GM10266 (cell line): ENCODE results near the gene CDH12.
"Not testable (repeated sequence)": the region's sequence is repeated elsewhere in the genome, so short reads cannot be mapped to it uniquely, and the experiment has no call there.

Experiments used
- DNase-seq: peaks from one replicate; pipeline ENCODE4 v3.0.0; 2012; ENCODE audit errors: extremely low spot score
- TF ChIP-seq, protein P1 (sequence below): IDR thresholded peaks from 2 replicates; pipeline ENCODE4 v1.5.1; 2012; ENCODE audit warnings: mild to moderate bottlenecking, low read depth; ENCODE audit not compliant: control insufficient read depth, insufficient read depth; ENCODE audit errors: missing control alignments

CDH12 gene

GRCh38 chr5:22776285-22776684, 76.9 kb downstream of the CDH12 start:
- TF ChIP-seq, protein P1, sequence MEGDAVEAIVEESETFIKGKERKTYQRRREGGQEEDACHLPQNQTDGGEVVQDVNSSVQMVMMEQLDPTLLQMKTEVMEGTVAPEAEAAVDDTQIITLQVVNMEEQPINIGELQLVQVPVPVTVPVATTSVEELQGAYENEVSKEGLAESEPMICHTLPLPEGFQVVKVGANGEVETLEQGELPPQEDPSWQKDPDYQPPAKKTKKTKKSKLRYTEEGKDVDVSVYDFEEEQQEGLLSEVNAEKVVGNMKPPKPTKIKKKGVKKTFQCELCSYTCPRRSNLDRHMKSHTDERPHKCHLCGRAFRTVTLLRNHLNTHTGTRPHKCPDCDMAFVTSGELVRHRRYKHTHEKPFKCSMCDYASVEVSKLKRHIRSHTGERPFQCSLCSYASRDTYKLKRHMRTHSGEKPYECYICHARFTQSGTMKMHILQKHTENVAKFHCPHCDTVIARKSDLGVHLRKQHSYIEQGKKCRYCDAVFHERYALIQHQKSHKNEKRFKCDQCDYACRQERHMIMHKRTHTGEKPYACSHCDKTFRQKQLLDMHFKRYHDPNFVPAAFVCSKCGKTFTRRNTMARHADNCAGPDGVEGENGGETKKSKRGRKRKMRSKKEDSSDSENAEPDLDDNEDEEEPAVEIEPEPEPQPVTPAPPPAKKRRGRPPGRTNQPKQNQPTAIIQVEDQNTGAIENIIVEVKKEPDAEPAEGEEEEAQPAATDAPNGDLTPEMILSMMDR, result no peak
- DNase-seq, result no peak

- DNase-seq, result not testable (repeated sequence)
These were observed 78.9 kb downstream of the CDH12 start for GRCh38 chr5:22774214-22774613.

- DNase-seq, result no peak
- TF ChIP-seq, protein P1, result no peak
These were observed 88.4 kb downstream of the CDH12 start for GRCh38 chr5:22764736-22765135.

GRCh38 chr5:22757776-22758175, 95.4 kb downstream of the CDH12 start:
- TF ChIP-seq, protein P1, result no peak
- DNase-seq, result no peak

DNA sequence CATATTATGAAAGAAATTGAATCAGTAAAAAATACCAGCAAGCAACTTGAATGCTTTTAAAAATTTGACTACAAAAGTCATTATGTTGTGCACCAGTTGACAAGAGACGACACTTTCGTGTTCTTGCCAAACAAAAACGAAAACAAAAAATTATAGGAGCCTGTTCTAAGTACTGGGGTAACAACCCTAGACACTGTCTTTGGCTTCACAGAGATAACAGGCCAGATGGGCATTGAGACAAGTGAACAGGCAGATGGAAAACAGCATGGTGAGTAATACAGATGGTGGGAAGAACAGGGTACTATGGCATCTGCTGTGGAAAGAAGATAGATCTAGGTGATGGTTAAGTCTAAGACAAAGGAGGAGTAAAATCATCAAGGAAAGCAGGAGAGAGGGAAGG, 99.0 kb downstream of the CDH12 start:
- TF ChIP-seq, protein P1, result no peak
- no peak for DNase-seq

GRCh38 chr5:22751536-22751935, 101.6 kb downstream of the CDH12 start:
- no peak for DNase-seq
- TF ChIP-seq, protein P1, result no peak

GRCh38 chr5:22736443-22737003, 116.6 kb downstream of the CDH12 start:
- DNase-seq, result no peak
- TF ChIP-seq, protein P1, result no peak

DNA sequence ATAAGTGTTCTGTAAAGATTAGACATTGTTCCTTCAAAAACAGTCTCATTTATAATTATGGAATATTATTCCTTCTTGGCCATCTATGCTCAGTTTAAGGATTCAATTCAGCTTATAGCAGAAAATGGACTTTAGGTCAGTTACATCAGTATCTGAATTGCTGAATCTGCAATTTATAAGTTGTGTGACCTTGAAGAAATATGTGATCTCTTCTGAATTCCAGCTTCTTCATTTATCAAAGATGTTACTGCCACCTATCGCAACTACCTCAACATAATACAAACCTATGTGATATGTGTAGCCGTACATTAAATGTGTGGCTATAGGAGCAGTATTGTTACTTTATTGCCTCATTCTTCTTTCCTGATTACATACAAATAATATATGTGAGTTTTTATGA, 118.2 kb downstream of the CDH12 start:
- TF ChIP-seq, protein P1, result no peak

More for the DNA sequence above, 118.2 kb downstream of the CDH12 start:
- DNase-seq, result no peak
